Ishikawa (cell line): ENCODE measurements around the gene TMEM270.
A peak's percentile ranks its signal among the peaks of the same experiment; 100 is the strongest.

ENCODE experiments used
- CEBPB ChIP-seq: IDR thresholded peaks from 2 replicates; pipeline ENCODE4 v1.6.1; 2012
- CREB1 ChIP-seq: IDR thresholded peaks from 2 replicates; pipeline ENCODE4 v1.6.1; 2012; ENCODE audit warnings: low read depth
- EGR1 ChIP-seq: IDR thresholded peaks from 2 replicates; pipeline ENCODE4 v1.6.1; 2012
- EP300 ChIP-seq: IDR thresholded peaks from 2 replicates; pipeline ENCODE4 v1.6.1; 2012; ENCODE audit warnings: borderline replicate concordance
- FOXM1 ChIP-seq: IDR thresholded peaks from 2 replicates; pipeline ENCODE4 v1.6.1; 2012; ENCODE audit warnings: low read depth, borderline replicate concordance
- NFIC ChIP-seq: IDR thresholded peaks from 2 replicates; pipeline ENCODE4 v1.6.1; 2012
- RAD21 ChIP-seq: IDR thresholded peaks from 2 replicates; pipeline ENCODE4 v1.6.1; 2012; ENCODE audit warnings: low read depth
- TAF1 ChIP-seq: IDR thresholded peaks from 2 replicates; pipeline ENCODE4 v1.6.1; 2012; ENCODE audit warnings: low read depth, mild to moderate bottlenecking
- TCF12 ChIP-seq: IDR thresholded peaks from 2 replicates; pipeline ENCODE4 v1.6.1; 2012; ENCODE audit warnings: low read depth
- TEAD4 ChIP-seq: IDR thresholded peaks from 2 replicates; pipeline ENCODE4 v1.6.1; 2012
- YY1 ChIP-seq: IDR thresholded peaks from 2 replicates; pipeline ENCODE4 v1.6.1; 2012; ENCODE audit warnings: low read depth
- ZBTB7A ChIP-seq: IDR thresholded peaks from 2 replicates; pipeline ENCODE4 v1.6.1; 2012; ENCODE audit warnings: low read depth
- TF ChIP-seq, protein P1 (sequence below): IDR thresholded peaks from 2 replicates; pipeline ENCODE4 v1.6.1; 2012; ENCODE audit warnings: low read depth, mild to moderate bottlenecking
- TF ChIP-seq, protein P2 (sequence below): IDR thresholded peaks from 2 replicates; pipeline ENCODE4 v1.6.1; 2012
- TF ChIP-seq, protein P3 (sequence below): IDR thresholded peaks from 2 replicates; pipeline ENCODE4 v1.6.1; 2012

TMEM270 gene

DNA sequence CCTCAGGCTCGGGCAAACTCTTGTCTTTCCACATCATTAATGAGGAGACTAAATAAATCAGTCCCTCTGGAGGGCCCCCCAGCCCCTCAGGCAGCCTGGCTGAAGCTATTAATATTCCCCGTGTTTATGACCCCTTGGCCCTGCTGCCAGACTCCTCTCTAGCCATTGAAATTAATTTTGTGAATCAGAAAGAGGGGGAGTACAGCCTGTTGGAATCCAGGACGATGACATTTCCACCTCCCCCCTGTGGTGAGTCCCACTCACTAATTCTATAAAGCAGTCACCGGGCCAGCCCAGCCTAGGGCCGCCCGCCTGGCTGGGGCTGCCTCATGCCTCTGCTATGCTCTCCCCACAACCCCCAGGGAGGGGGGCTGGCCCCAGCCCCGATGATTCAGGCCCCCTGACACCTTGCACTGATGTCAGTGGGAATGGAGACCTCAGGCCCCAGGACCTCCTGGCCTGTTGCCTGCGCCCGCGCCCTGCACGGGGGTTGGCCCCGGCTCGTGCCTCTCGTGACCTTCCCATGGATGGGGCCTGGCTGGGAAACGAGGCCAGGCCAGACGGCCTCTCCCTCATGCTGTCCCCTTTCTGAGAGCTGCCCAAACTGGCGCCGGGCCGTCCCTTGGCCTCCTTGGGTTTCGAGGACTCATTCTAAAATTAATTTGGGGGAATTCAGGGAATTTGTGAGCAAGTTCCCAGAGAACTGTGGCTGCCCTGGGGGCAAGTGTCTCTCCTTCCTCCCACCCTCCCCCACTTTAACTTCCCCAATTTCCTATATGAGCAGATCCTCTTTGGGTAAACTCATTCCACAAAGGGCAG is 34.0 kb downstream of the TMEM270 start:
- TF ChIP-seq, protein P1, sequence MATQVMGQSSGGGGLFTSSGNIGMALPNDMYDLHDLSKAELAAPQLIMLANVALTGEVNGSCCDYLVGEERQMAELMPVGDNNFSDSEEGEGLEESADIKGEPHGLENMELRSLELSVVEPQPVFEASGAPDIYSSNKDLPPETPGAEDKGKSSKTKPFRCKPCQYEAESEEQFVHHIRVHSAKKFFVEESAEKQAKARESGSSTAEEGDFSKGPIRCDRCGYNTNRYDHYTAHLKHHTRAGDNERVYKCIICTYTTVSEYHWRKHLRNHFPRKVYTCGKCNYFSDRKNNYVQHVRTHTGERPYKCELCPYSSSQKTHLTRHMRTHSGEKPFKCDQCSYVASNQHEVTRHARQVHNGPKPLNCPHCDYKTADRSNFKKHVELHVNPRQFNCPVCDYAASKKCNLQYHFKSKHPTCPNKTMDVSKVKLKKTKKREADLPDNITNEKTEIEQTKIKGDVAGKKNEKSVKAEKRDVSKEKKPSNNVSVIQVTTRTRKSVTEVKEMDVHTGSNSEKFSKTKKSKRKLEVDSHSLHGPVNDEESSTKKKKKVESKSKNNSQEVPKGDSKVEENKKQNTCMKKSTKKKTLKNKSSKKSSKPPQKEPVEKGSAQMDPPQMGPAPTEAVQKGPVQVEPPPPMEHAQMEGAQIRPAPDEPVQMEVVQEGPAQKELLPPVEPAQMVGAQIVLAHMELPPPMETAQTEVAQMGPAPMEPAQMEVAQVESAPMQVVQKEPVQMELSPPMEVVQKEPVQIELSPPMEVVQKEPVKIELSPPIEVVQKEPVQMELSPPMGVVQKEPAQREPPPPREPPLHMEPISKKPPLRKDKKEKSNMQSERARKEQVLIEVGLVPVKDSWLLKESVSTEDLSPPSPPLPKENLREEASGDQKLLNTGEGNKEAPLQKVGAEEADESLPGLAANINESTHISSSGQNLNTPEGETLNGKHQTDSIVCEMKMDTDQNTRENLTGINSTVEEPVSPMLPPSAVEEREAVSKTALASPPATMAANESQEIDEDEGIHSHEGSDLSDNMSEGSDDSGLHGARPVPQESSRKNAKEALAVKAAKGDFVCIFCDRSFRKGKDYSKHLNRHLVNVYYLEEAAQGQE: no peak
- TF ChIP-seq ZBTB7A (no peak; the same call in 1 of the 2 replicates), CREB1 (no peak), TAF1 (no peak), TEAD4 (peak; percentile 79), YY1 (no peak), FOXM1 (peak; percentile 40; the same call in 1 of the 2 replicates), TCF12 (peak; percentile 90), NFIC (peak; percentile 80), RAD21 (no peak), EP300 (peak; percentile 81), CEBPB (no peak), EGR1 (no peak)
- TF ChIP-seq, protein P2, sequence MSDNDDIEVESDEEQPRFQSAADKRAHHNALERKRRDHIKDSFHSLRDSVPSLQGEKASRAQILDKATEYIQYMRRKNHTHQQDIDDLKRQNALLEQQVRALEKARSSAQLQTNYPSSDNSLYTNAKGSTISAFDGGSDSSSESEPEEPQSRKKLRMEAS: peak; percentile 91
- TF ChIP-seq, protein P3, sequence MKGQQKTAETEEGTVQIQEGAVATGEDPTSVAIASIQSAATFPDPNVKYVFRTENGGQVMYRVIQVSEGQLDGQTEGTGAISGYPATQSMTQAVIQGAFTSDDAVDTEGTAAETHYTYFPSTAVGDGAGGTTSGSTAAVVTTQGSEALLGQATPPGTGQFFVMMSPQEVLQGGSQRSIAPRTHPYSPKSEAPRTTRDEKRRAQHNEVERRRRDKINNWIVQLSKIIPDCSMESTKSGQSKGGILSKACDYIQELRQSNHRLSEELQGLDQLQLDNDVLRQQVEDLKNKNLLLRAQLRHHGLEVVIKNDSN: peak; percentile 11; the same call in 1 of the 2 replicates

DNA sequence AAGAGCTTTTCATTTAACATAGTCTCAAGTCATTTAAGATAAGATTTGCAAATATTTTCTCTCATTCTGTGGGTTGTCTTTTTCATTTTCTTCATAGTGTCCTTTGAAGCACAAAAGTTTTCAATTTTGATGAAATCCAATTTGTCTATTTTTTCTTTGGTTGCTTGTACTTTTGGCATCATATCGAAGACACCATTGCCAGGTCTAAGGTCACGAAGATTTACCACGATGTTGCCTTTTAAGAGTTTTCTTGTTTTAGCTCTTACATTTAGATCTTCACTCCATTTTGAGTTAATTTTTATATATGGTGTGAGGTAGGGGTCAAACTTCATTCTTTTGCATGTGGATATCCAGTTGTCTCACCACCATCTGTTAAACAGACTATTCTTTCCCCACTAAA is 34.7 kb downstream of the TMEM270 start:
- no peak for TF ChIP-seq RAD21
- TF ChIP-seq TAF1: no peak
- TF ChIP-seq FOXM1: no peak
- TF ChIP-seq EGR1: no peak
- no peak for TF ChIP-seq YY1
- TF ChIP-seq NFIC: no peak
- TF ChIP-seq, protein P1: no peak
- TF ChIP-seq, protein P3: no peak
- no peak for TF ChIP-seq TCF12
- no peak for TF ChIP-seq EP300

DNA sequence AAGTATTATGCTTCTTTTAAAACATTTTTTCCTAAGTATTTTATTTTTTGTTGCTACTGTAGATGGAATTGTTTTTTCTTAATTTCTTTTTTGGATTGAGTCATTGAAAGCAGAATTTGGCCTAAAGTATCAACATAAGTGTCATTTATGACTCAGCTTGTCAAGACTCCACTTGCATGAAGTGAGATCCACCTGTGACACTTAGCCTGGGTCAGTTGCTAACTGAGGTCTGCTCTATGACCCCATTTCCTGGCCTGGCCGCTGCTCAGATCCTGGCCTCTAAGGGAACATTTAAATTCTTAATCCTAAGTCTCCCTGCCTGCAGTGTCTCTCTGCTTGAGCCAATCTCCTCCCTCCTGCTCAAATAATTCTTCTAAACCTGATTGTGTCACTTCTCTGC is 35.5 kb downstream of the TMEM270 start:
- no peak for TF ChIP-seq CREB1
- TF ChIP-seq, protein P2: no peak
- TF ChIP-seq, protein P1: no peak
- TF ChIP-seq RAD21: no peak

DNA sequence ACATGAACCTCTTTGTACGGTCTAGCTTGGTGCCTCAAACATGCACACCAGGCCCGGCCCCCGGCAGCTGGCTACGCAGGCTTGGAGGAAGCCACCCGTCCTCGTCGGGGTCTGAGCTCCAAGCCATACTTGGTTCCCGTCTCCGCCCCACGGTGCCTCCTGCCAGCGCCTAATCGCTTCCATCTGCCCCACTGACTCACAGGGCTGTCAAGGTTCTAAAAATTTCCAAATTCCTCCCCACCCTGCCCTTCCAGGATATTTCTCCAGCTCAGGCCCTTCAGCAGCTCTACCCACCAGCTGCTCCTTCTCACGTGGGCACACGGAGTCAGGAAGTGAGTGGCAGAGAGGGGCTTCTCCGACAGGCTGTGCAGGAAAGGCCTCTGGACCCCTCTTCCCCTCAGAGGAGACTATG is 38.8 kb downstream of the TMEM270 start:
- TF ChIP-seq ZBTB7A: no peak
- TF ChIP-seq NFIC: no peak
- no peak for TF ChIP-seq EP300
- TF ChIP-seq TCF12: no peak
- TF ChIP-seq, protein P1: no peak
- no peak for TF ChIP-seq RAD21
- TF ChIP-seq CEBPB: no peak
- TF ChIP-seq, protein P3: no peak
- TF ChIP-seq YY1: no peak
- TF ChIP-seq TEAD4: no peak
- no peak for TF ChIP-seq CREB1
- TF ChIP-seq, protein P2: no peak
- TF ChIP-seq EGR1: no peak
